NT2/D1 (cell line): ENCODE data around the gene MCF2L.

Experiments used
- DNase-seq: peaks from one replicate; pipeline ENCODE4 v3.0.0-alpha.2; 2011; ENCODE audit warnings: low read depth, low spot score
- H3K27me3 ChIP-seq: 2 replicates; pipeline ENCODE4 v1.6.0; 2011; ENCODE audit warnings: mild to moderate bottlenecking; ENCODE audit not compliant: insufficient read length, insufficient read depth
- H3K36me3 ChIP-seq: 2 replicates; pipeline ENCODE4 v1.6.1; 2011; ENCODE audit warnings: mild to moderate bottlenecking, low read length, mixed read lengths; ENCODE audit not compliant: insufficient read depth, insufficient read length
- H3K4me1 ChIP-seq: 2 replicates; pipeline ENCODE4 v1.5.1; 2011; ENCODE audit not compliant: insufficient read depth, insufficient read length
- H3K4me3 ChIP-seq: 2 replicates; pipeline ENCODE4 v1.5.1; 2011; ENCODE audit warnings: low read depth; ENCODE audit not compliant: insufficient read length
- H3K9ac ChIP-seq: 2 replicates; pipeline ENCODE4 v1.6.0; 2011; ENCODE audit warnings: low read depth; ENCODE audit not compliant: insufficient read length
- H3K9me3 ChIP-seq: 2 replicates; pipeline ENCODE4 v1.5.1; 2011; ENCODE audit warnings: mild to moderate bottlenecking, low read length; ENCODE audit not compliant: insufficient read depth
- SUZ12 ChIP-seq: IDR thresholded peaks from 2 replicates; pipeline ENCODE4 v1.6.1; 2011; ENCODE audit not compliant: insufficient read length, insufficient read depth; ENCODE audit errors: extremely low read depth
- YY1 ChIP-seq: IDR thresholded peaks from 2 replicates; pipeline ENCODE4 v1.6.1; 2011; ENCODE audit not compliant: insufficient read length, insufficient read depth
- ZNF274 ChIP-seq: IDR thresholded peaks from 2 replicates; pipeline ENCODE4 v1.6.1; 2011; ENCODE audit warnings: mild to moderate bottlenecking, low read depth, low read length

Gene MCF2L

GRCh38 chr13:113058988-113059850, 90.2 kb downstream of the MCF2L start:
- no peak overlapping the region for H3K4me3 ChIP-seq
- no peaks in the 10 kb centered on the region; the same call in 1 of the 2 replicates for H3K9me3 ChIP-seq
- no peak for TF ChIP-seq YY1
- TF ChIP-seq ZNF274: no peak
- TF ChIP-seq SUZ12: no peak
- peaks cover 4% of the 10 kb centered on the region for H3K27me3 ChIP-seq
- no peak overlapping the region for H3K9ac ChIP-seq
- peaks cover 12% of the 10 kb centered on the region for H3K4me1 ChIP-seq
- no peaks in the 10 kb centered on the region for H3K36me3 ChIP-seq
- DNase-seq: no peak

- Histone ChIP-seq H3K4me3 (no peak overlapping the region), H3K4me1 (peaks cover 16% of the 10 kb centered on the region)
Measured at GRCh38 chr13:113059891-113060290, 90.9 kb downstream of the MCF2L start.

GRCh38 chr13:113060557-113061270, 91.7 kb downstream of the MCF2L start:
- Histone ChIP-seq H3K9ac (no peak overlapping the region), H3K9me3 (no peaks in the 10 kb centered on the region; the same call in 1 of the 2 replicates), H3K27me3 (peaks cover 4% of the 10 kb centered on the region), H3K4me1 (peaks cover 16% of the 10 kb centered on the region), H3K4me3 (no peak overlapping the region), H3K36me3 (no peaks in the 10 kb centered on the region)
- no peak for DNase-seq
- TF ChIP-seq SUZ12: no peak
- no peak for TF ChIP-seq YY1
- no peak for TF ChIP-seq ZNF274

More at GRCh38 chr13:113059891-113060290, 90.9 kb downstream of the MCF2L start:
- peaks cover 4% of the 10 kb centered on the region for H3K27me3 ChIP-seq
- no peak for DNase-seq
- TF ChIP-seq SUZ12 (no peak), YY1 (no peak), ZNF274 (no peak)
- H3K9me3 ChIP-seq: no peaks in the 10 kb centered on the region; the same call in 1 of the 2 replicates
- no peaks in the 10 kb centered on the region for H3K36me3 ChIP-seq
- H3K9ac ChIP-seq: no peak overlapping the region

- Histone ChIP-seq H3K4me1 (peaks cover 14% of the 10 kb centered on the region), H3K9ac (no peak overlapping the region), H3K9me3 (no peaks in the 10 kb centered on the region; the same call in 1 of the 2 replicates), H3K36me3 (no peaks in the 10 kb centered on the region), H3K27me3 (peaks cover 4% of the 10 kb centered on the region), H3K4me3 (no peak overlapping the region)
- DNase-seq: no peak
- TF ChIP-seq ZNF274 (no peak), SUZ12 (no peak), YY1 (no peak)
Measured at GRCh38 chr13:113061271-113061625, 92.2 kb downstream of the MCF2L start.

GRCh38 chr13:113061796-113062425, 92.9 kb downstream of the MCF2L start:
- DNase-seq: no peak
- H3K4me3 ChIP-seq: no peak overlapping the region
- H3K4me1 ChIP-seq: peaks cover 14% of the 10 kb centered on the region
- H3K9me3 ChIP-seq: no peaks in the 10 kb centered on the region; the same call in 1 of the 2 replicates
- peaks cover 4% of the 10 kb centered on the region for H3K27me3 ChIP-seq
- no peak overlapping the region for H3K9ac ChIP-seq
- TF ChIP-seq SUZ12 (no peak), YY1 (no peak), ZNF274 (no peak)
- no peaks in the 10 kb centered on the region for H3K36me3 ChIP-seq

GRCh38 chr13:113062691-113063090, 93.7 kb downstream of the MCF2L start:
- DNase-seq: no peak
- Histone ChIP-seq H3K4me1 (peaks cover 14% of the 10 kb centered on the region), H3K27me3 (peaks cover 4% of the 10 kb centered on the region), H3K36me3 (no peaks in the 10 kb centered on the region), H3K9ac (no peak overlapping the region), H3K9me3 (no peaks in the 10 kb centered on the region), H3K4me3 (no peak overlapping the region)
- TF ChIP-seq ZNF274: no peak
- TF ChIP-seq SUZ12: no peak
- TF ChIP-seq YY1: no peak

- Histone ChIP-seq H3K9me3 (no peaks in the 10 kb centered on the region), H3K36me3 (no peaks in the 10 kb centered on the region), H3K9ac (no peak overlapping the region), H3K27me3 (peaks cover 4% of the 10 kb centered on the region), H3K4me3 (no peak overlapping the region), H3K4me1 (peaks cover 14% of the 10 kb centered on the region)
- DNase-seq: no peak
- TF ChIP-seq SUZ12 (no peak), ZNF274 (no peak), YY1 (no peak)
Measured at GRCh38 chr13:113063091-113063491, 94.1 kb downstream of the MCF2L start.
